Stimulated activated CD4-positive, alpha-beta T cell treated with anti-CD3 and anti-CD28 coated beads, Interleukin-4, amount 100 ng/mL, for 48 hours (primary cell): ENCODE results near the gene SDC3.
"Not testable (repeated sequence)": the region's sequence is repeated elsewhere in the genome, so short reads cannot be mapped to it uniquely, and the experiment has no call there.

Experiments
- DNase-seq, 2 donors: peaks; one replicate each; pipeline ENCODE4 v3.0.0-alpha.2; 2020; ENCODE audit warnings: low read depth in 2 of 2

SDC3 gene

GRCh38 chr1:30908696-30909364, at the start of gene SDC3:
SDC3 (minus strand) TSS chr1:30908758; CDS start chr1:30908586, 172 bp downstream.
- no peak for DNase-seq

GRCh38 chr1:30957560-30958222, 49.1 kb upstream of the SDC3 start:
- no peak for DNase-seq

GRCh38 chr1:30955448-30956015, 47.0 kb upstream of the SDC3 start:
- no peak for DNase-seq

DNA sequence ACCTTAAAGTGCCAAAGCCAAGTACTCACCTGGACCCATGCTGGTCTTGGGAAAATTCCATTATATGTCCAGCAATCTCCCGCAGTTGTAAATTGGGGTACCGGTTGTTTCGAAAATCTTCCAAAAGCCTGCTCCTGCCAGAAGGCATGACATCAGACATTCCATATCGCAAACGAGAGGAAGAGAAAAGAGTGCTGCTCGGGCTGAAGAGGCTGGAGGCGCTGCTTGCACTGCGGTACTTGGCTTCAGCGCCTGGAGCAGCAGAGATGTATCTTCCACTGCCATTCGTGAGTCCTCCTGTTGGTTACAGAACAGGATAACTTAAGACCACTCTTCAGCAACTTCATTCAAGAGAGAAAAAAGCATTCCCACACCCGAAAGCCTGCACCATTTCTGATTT, 45.1 kb upstream of the SDC3 start:
- no peak for DNase-seq

DNA sequence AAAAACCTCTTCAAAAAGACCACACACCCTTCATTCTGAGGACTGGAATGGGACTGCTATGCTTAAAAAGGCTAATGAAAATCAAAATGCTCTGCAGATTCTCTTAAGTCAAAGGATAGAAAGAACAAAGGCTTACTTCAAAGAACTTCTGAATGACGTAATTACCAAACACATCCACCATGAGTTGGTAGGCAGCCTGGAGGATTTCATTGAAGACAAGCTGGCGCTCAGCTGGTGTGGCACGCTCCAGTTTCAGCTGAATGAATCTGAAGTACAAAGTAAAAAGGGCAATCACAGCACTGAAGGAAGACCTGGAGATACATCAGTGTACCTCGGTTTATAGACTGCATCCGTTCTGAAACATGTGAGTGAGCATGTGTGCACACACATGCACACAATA, 43.5 kb upstream of the SDC3 start:
- no peak for DNase-seq

- DNase-seq = no peak
These were observed 42.1 kb upstream of the SDC3 start for GRCh38 chr1:30950700-30951099.

GRCh38 chr1:30950053-30950452, 41.5 kb upstream of the SDC3 start:
- DNase-seq = no peak

GRCh38 chr1:30949487-30949838, 40.9 kb upstream of the SDC3 start:
- not testable (repeated sequence) for DNase-seq

DNA sequence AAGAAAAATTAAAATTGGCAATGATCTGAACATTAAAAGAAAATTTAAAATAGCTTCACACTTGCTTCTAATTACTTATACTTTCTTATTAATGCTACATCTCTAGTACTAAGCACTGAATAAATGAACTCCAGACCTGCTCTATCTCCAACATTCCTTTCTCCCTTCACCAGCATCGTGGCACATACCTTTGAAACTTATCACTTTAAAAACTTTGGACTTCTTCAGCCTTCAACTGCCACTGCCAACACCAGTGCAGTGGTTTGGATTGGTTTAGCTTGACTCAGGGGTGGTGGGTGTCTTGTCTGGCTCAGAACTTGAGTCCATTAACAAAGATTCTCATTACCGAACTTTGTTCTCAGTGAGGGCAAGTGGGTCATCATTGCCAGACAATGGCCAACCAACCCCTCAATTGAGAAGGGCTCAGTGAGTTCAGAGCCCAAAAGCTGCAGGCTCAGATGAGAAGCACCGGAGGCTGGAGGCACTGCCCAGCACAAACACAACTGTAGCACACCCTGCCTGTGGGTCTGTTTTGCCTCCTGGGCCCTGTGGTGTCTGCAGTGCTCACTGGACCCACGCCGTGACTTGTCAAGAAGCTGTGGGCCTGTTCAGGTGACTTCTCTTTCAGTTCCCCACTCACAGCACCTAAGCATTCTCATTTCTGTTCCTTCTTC, 40.4 kb upstream of the SDC3 start:
- not testable (repeated sequence) for DNase-seq

DNA sequence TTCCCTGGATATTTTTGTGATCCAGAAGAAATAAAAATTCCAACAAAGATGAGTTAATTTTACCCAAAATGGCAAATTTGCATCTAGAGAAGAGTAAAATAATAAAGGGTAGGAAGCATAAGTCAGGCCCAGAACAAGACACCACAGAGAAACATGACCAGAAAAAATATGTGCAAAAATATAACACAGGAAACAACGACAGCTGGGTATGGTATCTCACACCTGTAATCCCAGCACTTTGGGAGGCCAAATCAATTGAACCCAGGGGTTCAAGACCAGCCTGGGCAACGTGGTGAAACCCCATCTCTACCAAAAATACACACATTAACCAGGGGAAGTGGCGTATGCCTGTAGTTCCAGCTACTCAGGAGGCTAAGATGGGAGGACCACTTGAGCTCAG, 39.7 kb upstream of the SDC3 start:
- no peak for DNase-seq

GRCh38 chr1:30947212-30947611, 38.7 kb upstream of the SDC3 start:
- no peak for DNase-seq

- DNase-seq = no peak
These were observed 33.9 kb upstream of the SDC3 start for GRCh38 chr1:30942326-30942963.

DNA sequence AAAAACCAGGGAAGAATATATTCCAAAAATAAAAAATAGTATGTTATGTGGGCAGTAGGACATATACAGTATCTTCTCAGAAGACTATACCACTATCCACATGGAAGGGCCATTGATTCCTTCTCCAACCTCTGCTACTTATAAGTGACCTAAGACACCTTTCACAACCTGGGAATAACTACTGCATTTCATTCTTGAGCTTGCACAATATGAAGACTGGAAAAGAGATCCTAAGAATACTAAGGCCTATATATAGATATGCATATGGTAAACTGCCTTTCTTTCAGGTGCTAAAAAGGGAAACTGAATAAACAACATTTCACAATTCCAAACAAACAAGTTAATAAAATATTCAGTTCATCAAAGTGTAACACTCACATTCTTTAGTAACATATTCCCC, 32.0 kb upstream of the SDC3 start:
- no peak for DNase-seq

DNA sequence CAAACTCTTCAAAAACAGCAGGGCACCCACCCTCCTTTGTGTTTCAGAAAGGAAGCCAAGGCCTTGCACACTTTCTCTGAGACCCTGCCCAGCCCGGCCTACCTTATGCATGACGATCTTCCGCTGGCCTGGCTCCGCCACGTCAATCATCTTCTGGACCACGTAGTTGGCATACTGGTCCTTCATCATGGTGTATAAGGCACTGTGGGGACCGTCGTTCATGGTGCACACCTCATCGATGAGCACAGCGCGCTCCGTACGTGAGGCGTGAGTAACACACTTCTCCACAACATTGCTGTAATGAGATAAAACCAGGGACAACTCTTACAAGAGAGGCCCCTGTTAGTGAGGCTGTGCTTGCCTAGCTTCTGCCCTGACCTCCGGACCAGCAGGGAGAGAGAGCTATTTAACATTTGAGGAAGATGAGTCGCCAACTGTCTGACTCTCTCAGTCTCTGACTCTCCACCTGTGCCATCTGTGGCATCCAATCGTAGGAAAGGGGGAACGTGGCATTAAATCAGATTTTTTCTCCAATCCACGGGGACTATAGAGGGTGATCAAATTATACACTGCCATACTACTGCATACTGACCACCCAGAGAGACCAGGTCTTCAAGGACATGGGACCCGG, 28.1 kb upstream of the SDC3 start:
- DNase-seq = no peak

DNA sequence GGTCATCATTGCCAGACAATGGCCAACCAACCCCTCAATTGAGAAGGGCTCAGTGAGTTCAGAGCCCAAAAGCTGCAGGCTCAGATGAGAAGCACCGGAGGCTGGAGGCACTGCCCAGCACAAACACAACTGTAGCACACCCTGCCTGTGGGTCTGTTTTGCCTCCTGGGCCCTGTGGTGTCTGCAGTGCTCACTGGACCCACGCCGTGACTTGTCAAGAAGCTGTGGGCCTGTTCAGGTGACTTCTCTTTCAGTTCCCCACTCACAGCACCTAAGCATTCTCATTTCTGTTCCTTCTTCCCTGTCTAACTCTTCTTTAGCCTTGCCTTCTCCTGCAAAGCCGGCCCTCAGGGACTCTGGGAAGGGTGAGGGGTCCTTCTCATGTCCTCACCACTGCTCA, 27.2 kb upstream of the SDC3 start:
- not testable (repeated sequence) for DNase-seq

GRCh38 chr1:30934613-30935012, 26.1 kb upstream of the SDC3 start:
- DNase-seq = no peak

DNA sequence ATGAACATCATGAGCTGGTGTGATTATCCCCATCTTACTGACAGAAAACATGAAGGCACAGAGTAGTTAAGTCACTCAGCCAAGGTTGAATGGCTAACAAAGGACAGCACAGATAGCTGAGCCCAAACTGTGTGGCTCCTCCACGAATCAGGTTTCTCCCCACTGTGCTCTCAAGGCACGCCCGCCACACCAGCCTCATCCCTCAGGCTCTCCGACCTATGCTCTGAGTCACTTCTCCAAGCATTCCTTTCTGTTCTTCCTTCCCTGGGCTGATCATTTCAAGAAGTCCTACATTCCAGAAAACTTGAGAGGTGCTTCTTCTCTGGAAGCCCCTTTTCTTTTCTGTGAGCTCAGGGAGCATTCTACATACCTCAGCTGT, 25.3 kb upstream of the SDC3 start:
- no peak for DNase-seq

DNA sequence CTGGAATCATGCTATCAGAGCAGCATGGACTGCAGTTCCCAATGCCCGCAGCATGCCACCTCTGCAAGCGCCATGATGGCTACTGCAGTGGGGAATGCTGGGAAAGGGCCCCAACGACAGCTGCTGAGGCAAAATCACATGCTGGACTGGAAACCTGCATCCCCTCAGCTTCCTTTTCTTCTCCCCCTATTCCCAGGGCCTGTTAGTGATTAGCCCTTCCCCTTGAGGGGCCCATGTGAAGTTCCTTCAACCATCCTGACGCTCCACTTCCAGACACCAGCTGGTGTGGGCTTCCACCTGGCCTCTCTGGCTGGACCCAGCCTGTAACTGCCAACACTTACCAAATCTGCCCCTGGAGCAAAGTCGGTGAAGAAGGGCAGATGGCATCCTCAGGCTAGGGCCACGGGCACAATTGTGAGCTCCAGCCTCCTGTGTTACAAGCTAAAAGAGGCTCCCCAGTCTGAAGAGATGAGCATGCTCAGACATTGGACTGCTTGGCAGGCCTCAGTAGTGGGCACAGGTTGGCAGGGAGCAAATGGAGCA, 22.1 kb upstream of the SDC3 start:
- no peak for DNase-seq

GRCh38 chr1:30929944-30930525, 21.5 kb upstream of the SDC3 start:
- no peak for DNase-seq

GRCh38 chr1:30929135-30929889, 20.8 kb upstream of the SDC3 start:
- DNase-seq = peak; percentile 40 to 50

- DNase-seq = no peak
These were observed 20.2 kb upstream of the SDC3 start for GRCh38 chr1:30928789-30929134.
